Endometrial microvascular endothelial cells (primary cell): ENCODE results near the gene NCR1. TPM values are rescaled to one million over a fixed set of nuclear protein-coding genes. Genes with fewer than 3 reads are reported as not detected.
"Not testable (repeated sequence)": the region's sequence is repeated elsewhere in the genome, so short reads cannot be mapped to it uniquely, and the experiment has no call there.

Experiments used
- in situ Hi-C: cut with HindIII; loops from 2 replicates; pipeline ENCODE4 v1.10.0; 2017; ENCODE audit warnings: low sequenced_read_pairs, low pct_unique_long_range_greater_than_20kb; ENCODE audit errors: inconsistent ontology term
- total RNA-seq: library from RNA; depleted of rRNA; stranded (reverse); fragments of >200 nt; gene quantifications from one replicate; pipeline ENCODE4 v1.2.3, GENCODE V29; 2015; ENCODE audit errors: inconsistent ontology term

The NCR1 gene
- not detected for total RNA-seq

- in situ Hi-C loops, result no loop called here
Measured at GRCh38 chr19:54905803-54906511, at the start of gene NCR1. TSS of gene NCR1 (plus strand) at chr19:54906148. CDS start at chr19:54906188, 40 bp downstream.

- in situ Hi-C loops, result not testable (repeated sequence)
Measured at GRCh38 chr19:54858476-54858875, 47.5 kb upstream of the NCR1 start.

GRCh38 chr19:54859421-54859820 lies 46.5 kb upstream of the NCR1 start:
- in situ Hi-C loops, result not testable (repeated sequence)

GRCh38 chr19:54863459-54863858 lies 42.5 kb upstream of the NCR1 start:
- in situ Hi-C loops, result not testable (repeated sequence)

GRCh38 chr19:54871696-54872095 lies 34.3 kb upstream of the NCR1 start:
- in situ Hi-C loops, result no loop called here

- in situ Hi-C loops, result no loop called here
Measured at GRCh38 chr19:54873990-54874389, 32.0 kb upstream of the NCR1 start, which contains the start of gene FCAR. TSS of gene FCAR (plus strand) at chr19:54874235. CDS start at chr19:54874290, 55 bp downstream.

GRCh38 chr19:54875506-54875905 lies 30.4 kb upstream of the NCR1 start:
- in situ Hi-C loops, result no loop called here

GRCh38 chr19:54877471-54877870 lies 28.5 kb upstream of the NCR1 start:
- in situ Hi-C loops, result no loop called here

GRCh38 chr19:54881884-54882283 lies 24.1 kb upstream of the NCR1 start:
- in situ Hi-C loops, result no loop called here

- in situ Hi-C loops, result no loop called here
Measured at GRCh38 chr19:54882758-54883157, 23.2 kb upstream of the NCR1 start.

- in situ Hi-C loops, result no loop called here
Measured at GRCh38 chr19:54883228-54883627, 22.7 kb upstream of the NCR1 start.

GRCh38 chr19:54888239-54888638 lies 17.7 kb upstream of the NCR1 start:
- in situ Hi-C loops, result no loop called here

- in situ Hi-C loops, result no loop called here
Measured at GRCh38 chr19:54889566-54889965, 16.4 kb upstream of the NCR1 start.

- in situ Hi-C loops, result no loop called here
Measured at GRCh38 chr19:54893406-54893805, 12.5 kb upstream of the NCR1 start.

GRCh38 chr19:54894106-54894505 lies 11.8 kb upstream of the NCR1 start:
- in situ Hi-C loops, result not testable (repeated sequence)

GRCh38 chr19:54896036-54896435 lies 9.9 kb upstream of the NCR1 start:
- in situ Hi-C loops, result no loop called here

- in situ Hi-C loops, result not testable (repeated sequence)
Measured at GRCh38 chr19:54898685-54899084, 7.3 kb upstream of the NCR1 start.

GRCh38 chr19:54899646-54900045 lies 6.3 kb upstream of the NCR1 start:
- in situ Hi-C loops, result not testable (repeated sequence)

GRCh38 chr19:54901153-54901552 lies 4.8 kb upstream of the NCR1 start:
- in situ Hi-C loops, result not testable (repeated sequence)

- in situ Hi-C loops, result no loop called here
Measured at GRCh38 chr19:54902061-54902460, 3.9 kb upstream of the NCR1 start.

- in situ Hi-C loops, result no loop called here
Measured at GRCh38 chr19:54903303-54903702, 2.6 kb upstream of the NCR1 start.
